Esophagus muscularis mucosa (tissue), 4 donors: ENCODE measurements around the gene TLX2. TPM values are rescaled to one million over a fixed set of nuclear protein-coding genes. Genes with fewer than 3 reads are reported as not detected.

ENCODE experiments used
- DNase-seq: peaks from one replicate; pipeline ENCODE4 v3.0.0-alpha.2; 2017; ENCODE audit errors: extremely low spot score
- H3K27ac ChIP-seq, 4 donors: fragments of 200-600 bp; sonication (generic); replicated peaks in 1 of 4; 1 replicate in 3 of 4; 2 replicates in 1 of 4; pipeline ENCODE4 v1.5.1; 2016 to 2019; ENCODE audit warnings: mild to moderate bottlenecking in 1 of 4
- H3K27me3 ChIP-seq, 4 donors: fragments of 200-600 bp; sonication (generic); one replicate each; pipeline versions ENCODE4 v1.5.1 to v1.6.0; 2016 to 2019
- H3K36me3 ChIP-seq, 4 donors: fragments of 200-600 bp; sonication (generic); one replicate each; pipeline ENCODE4 v1.5.1; 2016 to 2019
- H3K4me1 ChIP-seq, 4 donors: fragments of 200-600 bp; sonication (generic); one replicate each; pipeline ENCODE4 v1.5.1; 2016 to 2019
- H3K4me3 ChIP-seq, 4 donors: fragments of 200-600 bp; sonication (generic); 1 replicate in 2 of 4; 2 replicates in 2 of 4; pipeline ENCODE4 v1.5.1; 2016 to 2019; ENCODE audit warnings: mild to moderate bottlenecking in 4 of 4, moderate library complexity in 1 of 4
- H3K9me3 ChIP-seq, 4 donors: fragments of 200-600 bp; sonication (generic); 1 replicate in 3 of 4; 2 replicates in 1 of 4; pipeline ENCODE4 v1.5.1; 2016 to 2019
- CTCF ChIP-seq, 3 experiments: fragments of 200-600 bp in 2 of 3; fragments of 450-650 bp in 1 of 3; sonication (generic) in 2 of 3; IDR thresholded peaks; one replicate each; pipeline ENCODE4 v1.5.1; 2017 to 2019; ENCODE audit warnings: antibody characterized with exemption in 3 of 3, mild to moderate bottlenecking in 2 of 3, moderate library complexity in 1 of 3
- EP300 ChIP-seq: sonication (generic); formaldehyde crosslinking; IDR thresholded peaks from one replicate; pipeline ENCODE4 v1.6.1; 2017; ENCODE audit warnings: antibody characterized with exemption
- POLR2A ChIP-seq: fragments of 450-650 bp; IDR thresholded peaks from one replicate; pipeline ENCODE4 v1.6.1; 2017; ENCODE audit warnings: antibody characterized with exemption, moderate library complexity, mild to moderate bottlenecking, low read depth
- POLR2AphosphoS5 ChIP-seq, 2 donors: sonication (generic); formaldehyde crosslinking; IDR thresholded peaks; one replicate each; pipeline ENCODE4 v1.6.1; 2017; ENCODE audit warnings: antibody characterized with exemption in 2 of 2
- WGBS: methylation state at CpG from one replicate; pipeline ENCODE4 v1.1.5; 2018; 5-methylcytosine and 5-hydroxymethylcytosine counted together
- intact Hi-C: fragments of 100-400 bp; cut with DNase I; formaldehyde crosslinking; loops from one replicate; pipeline ENCODE4 v1.15.1; 2023
- total RNA-seq, 4 donors: library from RNA; depleted of rRNA; stranded (reverse); fragments of >200 nt; gene quantifications; one replicate each; pipeline versions ENCODE4 v1.1.0 to v1.2.1, GENCODE V29; 2016

TLX2 gene
- total RNA-seq, 4 donors from 2014 or later: 0.42 to 0.99 (median 0.84) TPM; not detected in 1

- WGBS: 29% methylated on average over 11 of the region's 67 CpGs
- peaks cover 0 to 81% (median 44%) of the 10 kb centered on the region in 4 donors for H3K27me3 ChIP-seq
- intact Hi-C loops: loop anchor here (2.0 kb wide), 1 partner anchor 26 kb away; the partner anchor contains the start of genes AUP1 and HTRA2
- peak; percentile 96 for DNase-seq
- peak overlapping the region; percentile 58 to 77 (median 72) for H3K27ac ChIP-seq
- no peaks in the 10 kb centered on the region for H3K9me3 ChIP-seq
- peaks cover 0 to 21% (median 18%) of the 10 kb centered on the region in 4 donors for H3K36me3 ChIP-seq
- peaks cover 52 to 74% (median 68%) of the 10 kb centered on the region in 4 donors for H3K4me1 ChIP-seq
- H3K4me3 ChIP-seq: peak overlapping the region; percentile 52 to 66 (median 56)
- peak; percentile 32 for TF ChIP-seq POLR2A
- peak in 1 of 3 experiments; percentile 19 for TF ChIP-seq CTCF (IDR thresholded peaks at IDR 0.05)
- no peak for TF ChIP-seq EP300
- TF ChIP-seq POLR2AphosphoS5 (IDR thresholded peaks at IDR 0.05): peak; percentile 74 to 77
Observed at GRCh38 chr2:74502720-74503505, 11.3 kb upstream of the TLX2 start.

DNA sequence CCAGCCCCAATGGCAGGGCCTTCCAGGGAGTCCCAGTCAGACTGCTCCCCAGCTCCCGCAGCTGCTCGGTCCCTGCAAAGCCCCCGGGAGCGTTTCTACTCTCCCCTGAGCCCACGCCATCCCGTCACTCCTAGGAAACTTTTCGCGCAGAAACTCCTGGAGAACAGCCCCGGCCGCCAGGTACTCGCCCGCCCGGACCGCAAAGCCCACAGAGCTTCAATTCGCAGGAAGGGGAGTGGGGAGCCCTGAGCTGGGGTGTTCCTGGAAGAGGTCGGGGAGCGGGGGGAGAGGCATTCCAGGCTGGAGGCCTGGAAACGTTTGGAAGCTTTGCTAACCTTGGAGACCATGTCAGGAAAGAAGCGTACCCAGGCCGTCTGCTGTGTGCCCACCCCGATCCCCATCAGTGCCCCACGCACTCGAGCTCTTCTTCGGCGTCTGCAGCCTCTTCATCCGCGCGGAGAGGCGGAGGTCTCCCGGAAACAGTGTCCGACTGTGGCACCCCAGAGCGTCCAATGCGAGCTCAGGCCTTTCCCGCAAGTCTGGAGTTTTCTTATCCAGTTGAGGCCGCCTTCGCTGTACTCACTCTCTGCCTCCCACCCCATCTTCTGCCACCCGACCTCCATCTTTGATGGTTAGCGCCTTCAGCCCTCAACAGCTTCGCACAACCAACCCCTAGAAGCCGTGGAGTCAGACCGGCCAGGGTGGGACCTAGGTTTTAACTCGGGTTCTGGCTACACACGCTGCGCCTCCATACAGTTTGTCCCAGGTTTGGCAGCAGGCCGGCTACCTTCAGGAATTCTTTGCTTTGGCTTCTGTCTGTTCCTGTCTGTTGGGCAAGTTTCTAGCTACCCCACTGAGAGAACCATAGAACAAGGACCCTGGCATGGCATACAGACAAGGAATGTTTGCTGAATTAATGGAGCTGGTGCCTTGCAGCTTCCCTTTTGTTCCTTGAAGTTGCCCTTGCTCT is 10.5 kb upstream of the TLX2 start:
- Histone ChIP-seq H3K27ac (peak overlapping the region; percentile 58 to 77 (median 72)), H3K4me1 (peaks cover 47 to 71% (median 65%) of the 10 kb centered on the region in 4 donors), H3K27me3 (peaks cover 0 to 78% (median 36%) of the 10 kb centered on the region in 4 donors), H3K36me3 (peaks cover 0 to 21% (median 18%) of the 10 kb centered on the region in 4 donors), H3K4me3 (peak overlapping the region; percentile 52 to 66 (median 56)), H3K9me3 (no peaks in the 10 kb centered on the region)
- WGBS: 56% methylated on average over 26 of the region's 45 CpGs
- no peak for DNase-seq
- no peak for TF ChIP-seq EP300
- TF ChIP-seq POLR2AphosphoS5 (IDR thresholded peaks at IDR 0.05): no peak
- no peak for TF ChIP-seq POLR2A
- TF ChIP-seq CTCF (IDR thresholded peaks at IDR 0.05): no peak
- intact Hi-C loops: loop anchor here (2.0 kb wide), 1 partner anchor 25 kb away; the partner anchor contains the start of genes AUP1 and HTRA2

GRCh38 chr2:74504591-74504990 is 9.7 kb upstream of the TLX2 start:
- intact Hi-C loops: no loop called here
- peaks cover 0 to 21% (median 18%) of the 10 kb centered on the region in 4 donors for H3K36me3 ChIP-seq
- no peak for DNase-seq
- no peak for TF ChIP-seq POLR2A
- TF ChIP-seq CTCF (IDR thresholded peaks at IDR 0.05): no peak
- TF ChIP-seq POLR2AphosphoS5 (IDR thresholded peaks at IDR 0.05): no peak
- TF ChIP-seq EP300: no peak
- H3K4me3 ChIP-seq: peak overlapping the region in 1 of 4 donors; percentile 56
- no peak overlapping the region for H3K27ac ChIP-seq
- peaks cover 0 to 75% (median 28%) of the 10 kb centered on the region in 4 donors for H3K27me3 ChIP-seq
- no peaks in the 10 kb centered on the region for H3K9me3 ChIP-seq
- peaks cover 39 to 63% (median 57%) of the 10 kb centered on the region in 4 donors for H3K4me1 ChIP-seq
- WGBS: 96% methylated on average over 3 of the region's 3 CpGs

- intact Hi-C loops: no loop called here
- Histone ChIP-seq H3K27ac (no peak overlapping the region), H3K36me3 (peaks cover 0 to 21% (median 18%) of the 10 kb centered on the region in 4 donors), H3K4me3 (peak overlapping the region in 1 of 4 donors; percentile 99), H3K9me3 (no peaks in the 10 kb centered on the region), H3K4me1 (peaks cover 36 to 58% (median 54%) of the 10 kb centered on the region in 4 donors), H3K27me3 (peaks cover 0 to 75% (median 18%) of the 10 kb centered on the region in 4 donors)
- no peak for DNase-seq
- WGBS: 93% methylated on average over 14 of the region's 14 CpGs
- TF ChIP-seq POLR2AphosphoS5 (IDR thresholded peaks at IDR 0.05): no peak
- no peak for TF ChIP-seq EP300
- no peak for TF ChIP-seq POLR2A
- no peak for TF ChIP-seq CTCF (IDR thresholded peaks at IDR 0.05)
Observed at GRCh38 chr2:74505448-74506246, 8.6 kb upstream of the TLX2 start.
